ENCODE results near the gene NR1H2.

DNA sequence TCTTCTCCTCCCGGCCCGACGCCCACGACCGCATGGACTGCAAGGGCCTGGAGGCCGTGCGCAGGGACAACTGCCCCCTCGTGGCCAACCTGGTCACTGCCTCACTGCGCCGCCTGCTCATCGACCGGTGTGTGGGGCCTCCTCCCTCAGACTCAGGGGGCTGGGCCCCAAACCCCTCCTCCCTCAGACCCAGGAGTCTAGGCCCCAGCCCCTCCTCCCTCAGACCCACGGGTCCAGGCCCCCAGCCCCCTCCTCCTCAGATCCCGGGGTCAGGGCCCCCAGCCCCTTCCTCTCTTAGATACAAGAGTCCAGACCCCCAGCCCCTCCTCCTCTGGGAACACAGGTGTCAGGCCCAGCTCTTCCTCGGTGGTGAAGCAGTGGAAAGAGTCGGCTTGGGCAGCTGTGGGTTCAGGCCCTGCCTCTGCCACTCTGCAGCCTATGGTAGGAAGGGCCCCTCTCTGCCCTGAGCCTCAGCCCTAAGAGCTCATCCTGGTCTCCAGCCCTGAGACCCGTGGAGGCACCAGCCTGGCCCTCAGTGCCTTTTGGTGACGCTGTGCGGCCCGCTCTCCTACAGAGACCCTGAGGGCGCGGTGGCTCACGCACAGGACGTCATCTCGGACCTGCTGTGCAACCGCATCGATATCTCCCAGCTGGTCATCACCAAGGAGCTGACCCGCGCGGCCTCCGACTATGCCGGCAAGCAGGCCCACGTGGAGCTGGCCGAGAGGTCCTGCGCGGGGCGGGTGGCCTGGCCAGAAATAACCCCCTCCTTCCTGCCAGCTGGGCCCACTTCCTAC lies 38.8 kb downstream of the NR1H2 start:
- TF ChIP-seq, protein P1, sequence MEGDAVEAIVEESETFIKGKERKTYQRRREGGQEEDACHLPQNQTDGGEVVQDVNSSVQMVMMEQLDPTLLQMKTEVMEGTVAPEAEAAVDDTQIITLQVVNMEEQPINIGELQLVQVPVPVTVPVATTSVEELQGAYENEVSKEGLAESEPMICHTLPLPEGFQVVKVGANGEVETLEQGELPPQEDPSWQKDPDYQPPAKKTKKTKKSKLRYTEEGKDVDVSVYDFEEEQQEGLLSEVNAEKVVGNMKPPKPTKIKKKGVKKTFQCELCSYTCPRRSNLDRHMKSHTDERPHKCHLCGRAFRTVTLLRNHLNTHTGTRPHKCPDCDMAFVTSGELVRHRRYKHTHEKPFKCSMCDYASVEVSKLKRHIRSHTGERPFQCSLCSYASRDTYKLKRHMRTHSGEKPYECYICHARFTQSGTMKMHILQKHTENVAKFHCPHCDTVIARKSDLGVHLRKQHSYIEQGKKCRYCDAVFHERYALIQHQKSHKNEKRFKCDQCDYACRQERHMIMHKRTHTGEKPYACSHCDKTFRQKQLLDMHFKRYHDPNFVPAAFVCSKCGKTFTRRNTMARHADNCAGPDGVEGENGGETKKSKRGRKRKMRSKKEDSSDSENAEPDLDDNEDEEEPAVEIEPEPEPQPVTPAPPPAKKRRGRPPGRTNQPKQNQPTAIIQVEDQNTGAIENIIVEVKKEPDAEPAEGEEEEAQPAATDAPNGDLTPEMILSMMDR (IDR thresholded peaks at IDR 0.05), result peak; percentile 48 to 87 (median 74)
- TF ChIP-seq POLR2A (IDR thresholded peaks at IDR 0.05), result no peak
